Sigmoid colon (tissue), 7 donors: ENCODE results near the gene TMEM198. TPM values are rescaled to one million over a fixed set of nuclear protein-coding genes. Genes with fewer than 3 reads are reported as not detected.

Source experiments
- DNase-seq: peaks from one replicate; pipeline ENCODE4 v3.0.0-alpha.2; 2019
- H3K27ac ChIP-seq, 4 donors: fragments of 200-600 bp; sonication (generic); one replicate each; pipeline ENCODE4 v1.5.1; 2016 to 2019; ENCODE audit warnings: mild to moderate bottlenecking in 1 of 4
- H3K27me3 ChIP-seq, 3 donors: fragments of 200-600 bp; sonication (generic); one replicate each; pipeline ENCODE4 v1.5.1; 2019; ENCODE audit warnings: mild to moderate bottlenecking in 1 of 3
- H3K36me3 ChIP-seq, 4 donors: fragments of 200-600 bp; sonication (generic); one replicate each; pipeline ENCODE4 v1.5.1; 2016 to 2019
- H3K4me1 ChIP-seq, 4 donors: fragments of 200-600 bp; sonication (generic); one replicate each; pipeline ENCODE4 v1.5.1; 2017 to 2019
- H3K4me3 ChIP-seq, 4 donors: fragments of 200-600 bp; sonication (generic); one replicate each; pipeline ENCODE4 v1.5.1; 2017 to 2019; ENCODE audit warnings: mild to moderate bottlenecking in 2 of 4, moderate library complexity in 1 of 4
- H3K9me3 ChIP-seq, 4 donors: fragments of 200-600 bp in 3 of 4; sonication (generic) in 3 of 4; one replicate each; pipeline versions ENCODE4 v1.5.1 to v1.6.1; 2013 to 2019
- EP300 ChIP-seq, 4 donors: sonication (generic); formaldehyde crosslinking; IDR thresholded peaks; one replicate each; pipeline ENCODE4 v1.6.1; 2017; ENCODE audit warnings: antibody characterized with exemption in 4 of 4
- POLR2A ChIP-seq, 2 donors: fragments of 450-650 bp; IDR thresholded peaks; one replicate each; pipeline ENCODE4 v1.6.1; 2016; ENCODE audit warnings: antibody characterized with exemption in 2 of 2, mild to moderate bottlenecking in 2 of 2, moderate library complexity in 2 of 2
- POLR2AphosphoS5 ChIP-seq, 4 donors: sonication (generic); formaldehyde crosslinking; IDR thresholded peaks; one replicate each; pipeline ENCODE4 v1.6.1; 2017; ENCODE audit warnings: antibody characterized with exemption in 4 of 4
- WGBS, 2 donors: extraction: QIAGEN DNeasy Blood & Tissue Kit; methylation state at CpG; one replicate each; pipeline ENCODE4 v1.1.7; 2013; 5-methylcytosine and 5-hydroxymethylcytosine counted together
- intact Hi-C: fragments of 100-400 bp; cut with DNase I; formaldehyde crosslinking; loops from one replicate; pipeline ENCODE4 v1.15.1; 2023
- polyA plus RNA-seq, 3 donors: library from polyadenylated mRNA; stranded (reverse); fragments of 200-250 nt; gene quantifications; one replicate each; pipeline ENCODE4 v1.2.3, GENCODE V29; 2013
- total RNA-seq, 4 donors: library from RNA; depleted of rRNA; stranded (reverse); fragments of >200 nt; gene quantifications; one replicate each; pipeline ENCODE4 v1.1.0, GENCODE V29; 2016
- TF ChIP-seq, protein P1 (sequence below), 4 experiments: fragments of 450-650 bp in 3 of 4; fragments of 200-600 bp in 1 of 4; IDR thresholded peaks; one replicate each; pipeline ENCODE4 v1.5.1; 2016 to 2019; ENCODE audit warnings: antibody characterized with exemption in 4 of 4, mild to moderate bottlenecking in 3 of 4, moderate library complexity in 2 of 4
- donor health status: healthy with polysubstance abuse.
- donor health status: Bipolar disorder and iron deficiency.
- donor health status: healthy.

TMEM198 gene
- total and polyA plus RNA-seq, 7 donors: 0.71 to 3.9 (median 1.6) TPM; not detected in 1

DNA sequence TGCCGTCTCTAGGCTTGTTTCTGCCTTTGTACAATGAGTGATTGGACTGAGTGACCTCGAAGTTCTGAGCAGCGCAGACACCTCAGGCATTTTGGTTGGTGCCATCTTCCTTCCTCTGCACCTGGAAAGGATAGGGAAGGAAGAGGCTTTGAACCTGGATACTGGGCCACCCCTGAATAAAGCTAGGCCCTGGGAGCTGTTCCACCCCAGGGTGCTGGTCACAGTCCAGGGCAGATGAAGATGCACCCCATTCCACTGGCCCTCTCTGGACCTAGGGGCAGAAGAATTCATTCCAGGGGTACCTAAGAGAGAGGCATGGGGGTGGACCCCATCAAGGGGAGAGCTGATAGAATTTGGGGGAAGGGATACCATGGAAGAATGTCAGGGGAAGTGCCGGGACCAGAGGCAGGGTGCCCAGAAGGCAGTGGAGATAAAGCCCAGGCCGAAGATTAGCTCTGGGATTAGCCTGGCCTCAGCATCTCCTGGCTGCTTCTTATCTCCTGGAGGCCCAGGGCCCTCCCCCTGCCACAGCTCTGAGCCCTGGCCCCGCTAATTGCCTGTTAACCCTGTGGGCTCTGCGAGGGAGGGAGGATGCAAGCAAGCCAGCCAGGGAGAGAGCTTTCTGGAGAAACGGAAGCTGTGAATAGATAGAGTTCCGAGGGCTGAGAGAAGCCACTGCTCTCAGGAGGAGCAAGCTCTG is 18.1 kb upstream of the TMEM198 start:
- peaks cover 0 to 38% (median 30%) of the 10 kb centered on the region in 4 donors for H3K4me1 ChIP-seq
- H3K4me3 ChIP-seq: no peak overlapping the region
- H3K36me3 ChIP-seq: no peaks in the 10 kb centered on the region
- H3K9me3 ChIP-seq: no peaks in the 10 kb centered on the region
- H3K27me3 ChIP-seq: peaks cover 0 to 17% (median 0%) of the 10 kb centered on the region in 3 donors
- no peak for DNase-seq
- WGBS, 2 donors: 53 to 56% methylated on average over 9 of the region's 9 CpGs
- H3K27ac ChIP-seq: no peak overlapping the region
- intact Hi-C loops: no loop called here
- TF ChIP-seq EP300 (IDR thresholded peaks at IDR 0.05): no peak
- no peak for TF ChIP-seq POLR2A (IDR thresholded peaks at IDR 0.05)
- TF ChIP-seq, protein P1, sequence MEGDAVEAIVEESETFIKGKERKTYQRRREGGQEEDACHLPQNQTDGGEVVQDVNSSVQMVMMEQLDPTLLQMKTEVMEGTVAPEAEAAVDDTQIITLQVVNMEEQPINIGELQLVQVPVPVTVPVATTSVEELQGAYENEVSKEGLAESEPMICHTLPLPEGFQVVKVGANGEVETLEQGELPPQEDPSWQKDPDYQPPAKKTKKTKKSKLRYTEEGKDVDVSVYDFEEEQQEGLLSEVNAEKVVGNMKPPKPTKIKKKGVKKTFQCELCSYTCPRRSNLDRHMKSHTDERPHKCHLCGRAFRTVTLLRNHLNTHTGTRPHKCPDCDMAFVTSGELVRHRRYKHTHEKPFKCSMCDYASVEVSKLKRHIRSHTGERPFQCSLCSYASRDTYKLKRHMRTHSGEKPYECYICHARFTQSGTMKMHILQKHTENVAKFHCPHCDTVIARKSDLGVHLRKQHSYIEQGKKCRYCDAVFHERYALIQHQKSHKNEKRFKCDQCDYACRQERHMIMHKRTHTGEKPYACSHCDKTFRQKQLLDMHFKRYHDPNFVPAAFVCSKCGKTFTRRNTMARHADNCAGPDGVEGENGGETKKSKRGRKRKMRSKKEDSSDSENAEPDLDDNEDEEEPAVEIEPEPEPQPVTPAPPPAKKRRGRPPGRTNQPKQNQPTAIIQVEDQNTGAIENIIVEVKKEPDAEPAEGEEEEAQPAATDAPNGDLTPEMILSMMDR (IDR thresholded peaks at IDR 0.05): no peak
- no peak for TF ChIP-seq POLR2AphosphoS5 (IDR thresholded peaks at IDR 0.05)

DNA sequence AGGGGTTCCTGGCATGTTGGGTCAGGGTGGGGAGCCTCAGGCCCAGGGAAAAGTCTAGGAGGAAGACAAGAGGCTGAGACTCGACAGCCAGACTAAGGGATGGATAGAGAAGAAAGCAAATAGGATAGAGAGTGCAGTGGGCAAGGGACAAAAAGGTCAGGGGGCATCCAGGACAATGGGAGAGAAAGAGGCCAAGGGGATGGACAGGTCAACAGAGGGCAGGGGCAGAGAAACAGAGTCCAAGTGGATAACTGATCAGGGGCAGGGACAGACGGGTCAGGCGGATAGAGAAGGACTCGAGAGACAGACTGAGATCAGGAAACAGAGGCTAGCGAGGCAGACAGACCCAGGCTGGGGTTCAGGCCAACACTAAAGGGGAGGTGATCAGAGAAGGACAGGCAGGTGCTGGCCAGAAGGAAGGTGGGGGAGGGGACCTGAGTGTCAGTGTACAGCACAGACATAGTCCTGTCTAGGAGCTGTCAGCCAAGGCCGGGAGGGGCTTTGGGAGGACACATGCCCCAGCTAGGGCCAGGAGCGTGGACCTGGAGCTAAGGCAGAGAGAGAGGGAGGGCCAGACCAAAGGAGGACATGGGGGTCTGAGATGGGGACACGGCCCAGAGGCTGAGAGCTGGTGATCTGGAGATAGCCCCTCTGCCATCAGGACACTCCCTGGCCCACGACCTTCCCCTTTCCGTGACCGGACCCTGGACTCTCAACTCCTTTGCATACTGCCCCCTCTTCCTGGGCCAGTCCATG is 17.3 kb upstream of the TMEM198 start:
- H3K27ac ChIP-seq: no peak overlapping the region
- DNase-seq: no peak
- no peak overlapping the region for H3K4me3 ChIP-seq
- intact Hi-C loops: no loop called here
- no peaks in the 10 kb centered on the region for H3K9me3 ChIP-seq
- 46 to 49% methylated on average over 10 to 11 of the region's 11 CpGs for WGBS, 2 donors
- H3K4me1 ChIP-seq: peaks cover 0 to 30% (median 23%) of the 10 kb centered on the region in 4 donors
- H3K27me3 ChIP-seq: peaks cover 0 to 17% (median 0%) of the 10 kb centered on the region in 3 donors
- TF ChIP-seq POLR2A (IDR thresholded peaks at IDR 0.05): no peak
- TF ChIP-seq POLR2AphosphoS5 (IDR thresholded peaks at IDR 0.05): no peak
- TF ChIP-seq, protein P1 (IDR thresholded peaks at IDR 0.05): no peak
- TF ChIP-seq EP300 (IDR thresholded peaks at IDR 0.05): no peak
- no peaks in the 10 kb centered on the region for H3K36me3 ChIP-seq

DNA sequence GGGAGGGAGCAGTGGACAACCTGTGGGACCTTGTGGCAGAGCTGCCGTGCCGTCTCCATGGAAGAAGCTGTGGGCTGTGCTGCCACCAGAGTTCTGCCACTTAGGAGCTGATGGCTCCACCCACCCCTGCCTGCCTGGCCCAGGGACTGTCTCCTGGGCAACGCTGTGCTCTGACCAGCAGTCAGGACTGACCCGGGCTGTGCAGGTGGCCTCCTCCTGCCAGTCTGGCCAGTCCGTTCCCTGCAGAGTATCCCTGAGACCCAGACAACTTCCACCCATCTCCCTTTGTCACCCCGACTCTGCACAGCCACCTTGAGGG is 16.8 kb upstream of the TMEM198 start:
- H3K27ac ChIP-seq: no peak overlapping the region
- H3K4me3 ChIP-seq: no peak overlapping the region
- intact Hi-C loops: no loop called here
- no peaks in the 10 kb centered on the region for H3K9me3 ChIP-seq
- TF ChIP-seq POLR2A (IDR thresholded peaks at IDR 0.05): no peak
- TF ChIP-seq POLR2AphosphoS5 (IDR thresholded peaks at IDR 0.05): no peak
- TF ChIP-seq, protein P1 (IDR thresholded peaks at IDR 0.05): no peak
- no peak for TF ChIP-seq EP300 (IDR thresholded peaks at IDR 0.05)
- H3K36me3 ChIP-seq: no peaks in the 10 kb centered on the region
- no peak for DNase-seq
- H3K4me1 ChIP-seq: peaks cover 0 to 25% (median 18%) of the 10 kb centered on the region in 4 donors
- H3K27me3 ChIP-seq: peaks cover 0 to 17% (median 0%) of the 10 kb centered on the region in 3 donors
- 18 to 55% methylated on average over 6 of the region's 6 CpGs for WGBS, 2 donors

DNA sequence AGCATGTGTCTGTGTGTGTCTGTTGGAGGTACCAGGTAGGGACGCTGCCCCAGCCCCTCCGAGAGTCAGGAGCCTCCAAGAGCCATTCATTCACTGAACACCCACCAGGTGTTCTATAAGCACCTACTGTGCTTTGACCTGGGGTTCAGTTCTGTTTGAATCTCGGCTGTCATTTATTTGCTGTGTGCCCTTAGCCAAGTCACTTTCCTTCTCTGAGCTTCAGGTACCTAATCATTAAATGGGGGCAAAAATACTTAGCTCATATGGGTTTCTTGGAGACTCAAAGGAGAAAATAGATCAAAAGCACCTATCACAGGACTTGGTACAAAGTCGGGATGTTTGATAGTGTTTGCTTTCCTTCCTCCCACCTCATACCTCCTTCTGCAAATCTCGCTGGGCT is 16.4 kb upstream of the TMEM198 start:
- no peak for DNase-seq
- peaks cover 0 to 14% (median 0%) of the 10 kb centered on the region in 3 donors for H3K27me3 ChIP-seq
- H3K9me3 ChIP-seq: no peaks in the 10 kb centered on the region
- 46 to 60% methylated on average over 5 of the region's 5 CpGs for WGBS, 2 donors
- no peak overlapping the region for H3K27ac ChIP-seq
- H3K36me3 ChIP-seq: no peaks in the 10 kb centered on the region
- TF ChIP-seq POLR2A (IDR thresholded peaks at IDR 0.05) (no peak), EP300 (IDR thresholded peaks at IDR 0.05) (no peak), POLR2AphosphoS5 (IDR thresholded peaks at IDR 0.05) (no peak)
- TF ChIP-seq, protein P1 (IDR thresholded peaks at IDR 0.05): no peak
- H3K4me3 ChIP-seq: no peak overlapping the region
- H3K4me1 ChIP-seq: peaks cover 0 to 20% (median 14%) of the 10 kb centered on the region in 4 donors
- intact Hi-C loops: no loop called here
